ENCODE data around the gene CYP2B6. TPM values are rescaled to one million over a fixed set of nuclear protein-coding genes. Genes with fewer than 3 reads are reported as not detected.

The CYP2B6 gene
- total RNA-seq = not detected in 2 replicates
- polyA plus RNA-seq = not detected in 2 replicates

- Histone ChIP-seq H3K9me3 (ENCODE audit: low read depth) (no peaks in the 10 kb centered on the region), H3K36me3 (no peaks in the 10 kb centered on the region), H3K27me3 (no peaks in the 10 kb centered on the region), H3K27ac (no peak within 1 kb of the TSS), H3K4me1 (ENCODE audit: low read depth) (no peaks in the 10 kb centered on the region), H3K4me3 (no peak within 1 kb of the TSS)
- TF ChIP-seq CTCF (IDR thresholded peaks at IDR 0.05; ENCODE audit: low read depth, low read length) = no peak
- DNase-seq (ENCODE audit: low read depth in 1 of 2, low spot score in 1 of 2) = no peak
These were observed at the start of gene CYP2B6 for GRCh38 chr19:40990972-40991381. Gene CYP2B6 (plus strand): TSS chr19:40991282. CDS start chr19:40991306, 24 bp downstream.

DNA sequence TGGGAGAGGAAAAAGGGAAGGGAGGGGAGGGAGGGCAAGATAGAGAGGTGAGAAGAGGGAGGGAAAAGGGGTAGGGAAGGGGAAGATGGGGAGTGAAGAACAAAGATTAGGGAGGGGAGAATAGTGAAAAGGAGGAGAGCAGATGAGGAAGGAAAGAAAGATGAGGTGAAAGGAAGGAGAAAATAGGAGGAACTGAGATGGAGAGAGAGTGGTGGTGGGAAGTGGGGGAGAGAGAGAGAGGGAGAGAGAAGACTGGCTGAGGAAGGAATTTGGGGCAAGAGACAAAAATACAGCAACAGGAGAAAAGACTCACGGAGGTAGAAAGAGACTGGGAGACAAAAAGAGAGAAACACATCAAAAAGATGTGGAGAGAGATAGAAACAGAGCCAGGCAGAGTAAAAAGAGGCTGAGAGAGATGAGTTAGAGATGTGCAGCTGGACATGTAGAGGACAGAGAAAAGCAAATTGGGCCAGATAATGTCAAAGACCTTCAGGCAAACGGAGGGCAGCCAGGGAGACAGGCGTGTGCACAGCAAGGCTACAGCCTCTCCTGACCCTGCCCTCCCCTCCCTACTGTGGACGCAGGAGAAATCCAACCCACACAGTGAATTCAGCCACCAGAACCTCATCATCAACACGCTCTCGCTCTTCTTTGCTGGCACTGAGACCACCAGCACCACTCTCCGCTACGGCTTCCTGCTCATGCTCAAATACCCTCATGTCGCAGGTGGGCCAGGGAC is 49.4 kb upstream of the CYP2B6 start:
- H3K4me3 ChIP-seq = no peak overlapping the region
- no peak for TF ChIP-seq CTCF (IDR thresholded peaks at IDR 0.05; ENCODE audit: low read depth, low read length)
- no peaks in the 10 kb centered on the region for H3K4me1 ChIP-seq (ENCODE audit: low read depth)
- no peaks in the 10 kb centered on the region for H3K27me3 ChIP-seq
- no peaks in the 10 kb centered on the region for H3K36me3 ChIP-seq
- H3K9me3 ChIP-seq (ENCODE audit: low read depth) = no peaks in the 10 kb centered on the region
- H3K27ac ChIP-seq = no peak overlapping the region
- no peak for DNase-seq (ENCODE audit: low read depth in 1 of 2, low spot score in 1 of 2)

DNA sequence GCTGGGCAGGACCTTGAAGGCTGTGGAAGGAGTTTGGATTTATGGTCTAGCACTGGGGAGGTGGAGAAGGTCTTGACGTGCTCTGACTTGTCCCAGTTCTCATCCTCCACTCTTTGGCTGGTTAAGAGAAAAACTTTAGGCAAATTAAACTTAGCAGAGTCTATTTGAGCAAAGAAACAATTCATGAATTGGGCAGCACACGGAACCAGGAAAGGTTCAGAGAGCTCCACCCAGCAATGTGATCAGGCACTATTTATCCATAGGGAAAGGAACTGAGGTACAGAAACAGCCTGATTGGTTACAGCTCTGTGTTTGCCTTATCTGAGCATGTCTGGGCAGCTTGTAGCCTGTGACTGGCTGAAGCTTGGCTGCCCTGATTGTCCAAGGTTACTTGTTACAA is 45.4 kb upstream of the CYP2B6 start:
- Histone ChIP-seq H3K4me1 (ENCODE audit: low read depth) (no peaks in the 10 kb centered on the region), H3K9me3 (ENCODE audit: low read depth) (no peaks in the 10 kb centered on the region), H3K4me3 (no peak overlapping the region), H3K27ac (no peak overlapping the region), H3K36me3 (no peaks in the 10 kb centered on the region), H3K27me3 (no peaks in the 10 kb centered on the region)
- TF ChIP-seq CTCF (IDR thresholded peaks at IDR 0.05; ENCODE audit: low read depth, low read length) = no peak
- no peak for DNase-seq (ENCODE audit: low read depth in 1 of 2, low spot score in 1 of 2)

DNA sequence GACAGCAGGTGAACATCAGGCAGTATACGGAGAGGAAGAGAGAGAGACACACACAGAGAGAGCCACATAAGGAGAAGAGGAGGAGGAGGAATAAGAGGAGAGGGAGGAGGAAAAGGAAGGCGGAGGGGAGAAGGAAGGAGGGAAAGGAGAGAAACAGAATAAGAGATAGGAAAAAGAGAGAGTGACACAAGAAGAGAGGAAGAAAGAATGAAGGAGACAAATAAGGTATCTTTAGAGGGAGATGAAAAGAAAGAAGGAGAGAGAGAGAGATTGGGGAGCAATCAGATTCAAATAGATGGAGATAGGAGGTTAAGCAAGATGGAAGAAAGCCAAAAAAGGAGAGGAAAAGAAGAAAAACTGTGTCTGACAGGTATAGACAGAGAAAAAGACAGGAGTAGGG is 44.0 kb upstream of the CYP2B6 start:
- no peak overlapping the region for H3K4me3 ChIP-seq
- DNase-seq (ENCODE audit: low read depth in 1 of 2, low spot score in 1 of 2) = no peak
- no peak for TF ChIP-seq CTCF (IDR thresholded peaks at IDR 0.05; ENCODE audit: low read depth, low read length)
- no peaks in the 10 kb centered on the region for H3K27me3 ChIP-seq
- no peaks in the 10 kb centered on the region for H3K36me3 ChIP-seq
- H3K9me3 ChIP-seq (ENCODE audit: low read depth) = no peaks in the 10 kb centered on the region
- H3K27ac ChIP-seq = no peak overlapping the region
- H3K4me1 ChIP-seq (ENCODE audit: low read depth) = no peaks in the 10 kb centered on the region

GRCh38 chr19:40947573-40947972 is 43.5 kb upstream of the CYP2B6 start:
- Histone ChIP-seq H3K4me3 (no peak overlapping the region), H3K27me3 (no peaks in the 10 kb centered on the region), H3K4me1 (ENCODE audit: low read depth) (no peaks in the 10 kb centered on the region), H3K9me3 (ENCODE audit: low read depth) (no peaks in the 10 kb centered on the region), H3K27ac (no peak overlapping the region), H3K36me3 (no peaks in the 10 kb centered on the region)
- no peak for TF ChIP-seq CTCF (IDR thresholded peaks at IDR 0.05; ENCODE audit: low read depth, low read length)
- no peak for DNase-seq (ENCODE audit: low read depth in 1 of 2, low spot score in 1 of 2)
